ENCODE measurements around the gene TTLL5. TPM values are rescaled to one million over a fixed set of nuclear protein-coding genes. Genes with fewer than 3 reads are reported as not detected.

Gene TTLL5
- total and polyA plus RNA-seq, 9 of the 15 experiments (the other 6 are each of a cell fraction or from before 2014, with no cell fraction given), result 4.1 to 18.9 (median 12.6) TPM

- FAIRE-seq, result no peak
- TF ChIP-seq ZFP91 (CRISPR knock-in tag; IDR thresholded peaks at IDR 0.05) (no peak), ZNF354B (CRISPR knock-in tag; IDR thresholded peaks at IDR 0.05) (no peak), ZNF707 (CRISPR knock-in tag; conservative IDR thresholded peaks at IDR 0.05) (no peak), DPF2 (IDR thresholded peaks at IDR 0.05) (no peak), EP300 (IDR thresholded peaks at IDR 0.05; ENCODE audit: low read length) (no peak), FOXJ3 (CRISPR knock-in tag; IDR thresholded peaks at IDR 0.05) (no peak), ZBTB40 (IDR thresholded peaks at IDR 0.05) (no peak), ZBTB40 (CRISPR knock-in tag; IDR thresholded peaks at IDR 0.05) (no peak), HCFC1 (IDR thresholded peaks at IDR 0.05; ENCODE audit: low read depth, low read length) (no peak), ZNF311 (CRISPR knock-in tag; IDR thresholded peaks at IDR 0.05) (no peak), ZNF408 (CRISPR knock-in tag; IDR thresholded peaks at IDR 0.05; ENCODE audit: low read depth) (no peak), ETV6 (IDR thresholded peaks at IDR 0.05; ENCODE audit: borderline replicate concordance in 1 of 2, low read depth in 2 of 2, low read length in 1 of 2) (no peak), ETV6 (CRISPR knock-in tag; IDR thresholded peaks at IDR 0.05; ENCODE audit: borderline replicate concordance) (no peak), NONO (IDR thresholded peaks at IDR 0.05; ENCODE audit: low read depth in 2 of 2, low read length in 1 of 2) (no peak), JUNB (CRISPR knock-in tag; conservative IDR thresholded peaks at IDR 0.05) (no peak)
Observed at GRCh38 chr14:75876530-75876929, 215.5 kb downstream of the TTLL5 start.

More at GRCh38 chr14:75876530-75876929, 215.5 kb downstream of the TTLL5 start:
- ChIA-PET POLR2A (no interaction called here), CTCF (ENCODE audit: low intra/inter-chr PET ratio) (no interaction called here)
- intact Hi-C loops (cut with micrococcal nuclease) (no loop called here), in situ Hi-C loops (cut with MboI) (no loop called here)
- Histone ChIP-seq H4K20me1 (replicated peaks; ENCODE audit: control insufficient read depth, insufficient read depth, low read length) (no peaks in the 10 kb centered on the region), H3K4me1 (replicated peaks in 1 of 2; ENCODE audit: control insufficient read depth in 2 of 2, insufficient read depth in 2 of 2, low read length in 2 of 2) (no peaks in the 10 kb centered on the region), H3K9me1 (ENCODE audit: control insufficient read depth, insufficient read depth, low read length) (no peaks in the 10 kb centered on the region), H3K27ac (ENCODE audit: extremely low read depth, low read depth, low read length) (no peak overlapping the region), H2AFZ (ENCODE audit: low read depth, low read length) (no peak overlapping the region), H3K36me3 (ENCODE audit: control insufficient read depth, insufficient read depth, low read length) (no peaks in the 10 kb centered on the region), H3K4me3 (no peak overlapping the region), H3K9ac (ENCODE audit: insufficient read depth in 1 of 2, low read depth in 2 of 2, low read length in 2 of 2) (no peak overlapping the region), H3K79me2 (ENCODE audit: control insufficient read depth, insufficient read depth, low read length) (no peaks in the 10 kb centered on the region), H3K9me3 (replicated peaks; ENCODE audit: control insufficient read depth, insufficient read depth, low read depth, low read length) (no peaks in the 10 kb centered on the region), H3K4me2 (ENCODE audit: insufficient read depth, low read length) (no peak overlapping the region), H3K27me3 (ENCODE audit: control insufficient read depth in 2 of 2, insufficient read depth in 2 of 2, low read length in 2 of 2) (no peaks in the 10 kb centered on the region)
- DNase-seq (ENCODE audit: extremely low read depth in 1 of 4, low spot score in 3 of 4) (no peak), ATAC-seq (no peak)
- WGBS (ENCODE audit: insufficient coverage, low coverage, missing lambda C conversion rate), result 87% methylated on average over 3 of the region's 3 CpGs
- BruUV-seq (replicated peaks), result no TSS peak
